DND-41 (cell line): ENCODE measurements around the gene RHOV.

Experiments
- ATAC-seq: fragments of 200-7000 bp; cut with Tn5 transposase; 3 replicates; pipeline ENCODE4 v1.9.1; 2021; ENCODE audit warnings: low read depth; ENCODE audit not compliant: insufficient read depth
- DNase-seq: peaks from one replicate; pipeline ENCODE4 v3.0.0-alpha.2; 2020
- H2AFZ ChIP-seq: 2 replicates; pipeline ENCODE4 v1.6.0; 2012; ENCODE audit warnings: low read depth, low read length
- H3K27ac ChIP-seq: 2 replicates; pipeline ENCODE4 v1.5.1; 2012; ENCODE audit warnings: low read length, inconsistent platforms
- H3K27me3 ChIP-seq: fragments of 200-600 bp; sonication (generic); 2 replicates; pipeline ENCODE4 v1.6.0; 2012; ENCODE audit warnings: low read length, mild to moderate bottlenecking, inconsistent platforms; ENCODE audit not compliant: insufficient read depth, poor library complexity
- H3K36me3 ChIP-seq: 2 replicates; pipeline ENCODE4 v1.5.1; 2012; ENCODE audit warnings: low read length, inconsistent platforms; ENCODE audit not compliant: insufficient read depth
- H3K4me1 ChIP-seq: 2 replicates; pipeline ENCODE4 v1.5.1; 2012; ENCODE audit warnings: mild to moderate bottlenecking, low read length; ENCODE audit not compliant: insufficient read depth
- H3K4me2 ChIP-seq: 2 replicates; pipeline ENCODE4 v1.6.0; 2012; ENCODE audit warnings: mild to moderate bottlenecking, moderate library complexity, low read length, inconsistent platforms; ENCODE audit not compliant: insufficient read depth
- H3K4me3 ChIP-seq, 2 experiments: fragments of 200-600 bp in 1 of 2; shearing (Covaris generic) in 1 of 2; 2 replicates each; pipeline ENCODE4 v1.5.1; 2012 to 2016; ENCODE audit warnings: inconsistent platforms in 2 of 2, low read length in 2 of 2, mild to moderate bottlenecking in 2 of 2, low read depth in 1 of 2, moderate library complexity in 1 of 2
- H3K79me2 ChIP-seq: 2 replicates; pipeline ENCODE4 v1.6.0; 2012; ENCODE audit warnings: low read length, inconsistent platforms; ENCODE audit not compliant: insufficient read depth
- H3K9ac ChIP-seq: 2 replicates; pipeline ENCODE4 v1.6.0; 2012; ENCODE audit warnings: low read depth, mild to moderate bottlenecking, inconsistent platforms, low read length, moderate library complexity
- H3K9me3 ChIP-seq: 2 replicates; pipeline ENCODE4 v1.5.1; 2012; ENCODE audit warnings: low read length, moderate library complexity, mild to moderate bottlenecking, inconsistent platforms; ENCODE audit not compliant: insufficient read depth, severe bottlenecking
- H4K20me1 ChIP-seq: 2 replicates; pipeline ENCODE4 v1.6.0; 2012; ENCODE audit warnings: low read length; ENCODE audit not compliant: insufficient read depth
- CTCF ChIP-seq: IDR thresholded peaks from 2 replicates; pipeline ENCODE4 v1.5.1; 2012; ENCODE audit warnings: borderline replicate concordance, low read length, moderate library complexity, mild to moderate bottlenecking; ENCODE audit not compliant: poor library complexity, severe bottlenecking; ENCODE audit errors: extremely low read depth
- EZH2 ChIP-seq: IDR thresholded peaks from 3 replicates; pipeline ENCODE4 v1.6.1; 2012; ENCODE audit warnings: borderline replicate concordance, low read depth, mild to moderate bottlenecking, moderate library complexity, low read length, inconsistent platforms; ENCODE audit not compliant: severe bottlenecking

RHOV gene

GRCh38 chr15:40891810-40892446 is 17.9 kb upstream of the RHOV start:
- peak; percentile 22 for DNase-seq
- TF ChIP-seq CTCF (peak; percentile 54), EZH2 (no peak)
- Histone ChIP-seq H3K27me3 (no peaks in the 10 kb centered on the region), H3K4me1 (peaks cover 23% of the 10 kb centered on the region), H3K36me3 (peaks cover 8% of the 10 kb centered on the region), H3K9me3 (no peaks in the 10 kb centered on the region), H3K9ac (no peak overlapping the region), H3K4me2 (no peak overlapping the region), H3K27ac (no peak overlapping the region), H2AFZ (no peak overlapping the region), H3K4me3 (no peak overlapping the region), H3K79me2 (peaks cover 19% of the 10 kb centered on the region), H4K20me1 (peaks cover 6% of the 10 kb centered on the region)
- no peak for ATAC-seq

GRCh38 chr15:40891138-40891537 is 17.1 kb upstream of the RHOV start:
- DNase-seq (no peak), ATAC-seq (no peak)
- H3K27ac ChIP-seq: no peak overlapping the region
- H3K36me3 ChIP-seq: peaks cover 7% of the 10 kb centered on the region
- no peak overlapping the region for H2AFZ ChIP-seq
- no peaks in the 10 kb centered on the region for H3K9me3 ChIP-seq
- no peak overlapping the region for H3K9ac ChIP-seq
- no peak for TF ChIP-seq EZH2
- no peak for TF ChIP-seq CTCF
- no peaks in the 10 kb centered on the region for H3K27me3 ChIP-seq
- no peak overlapping the region for H3K4me2 ChIP-seq
- peaks cover 18% of the 10 kb centered on the region for H3K79me2 ChIP-seq
- H3K4me3 ChIP-seq: no peak overlapping the region
- H4K20me1 ChIP-seq: peaks cover 6% of the 10 kb centered on the region
- H3K4me1 ChIP-seq: peaks cover 22% of the 10 kb centered on the region

- no peaks in the 10 kb centered on the region for H3K36me3 ChIP-seq
- no peak overlapping the region for H3K4me3 ChIP-seq
- H3K9ac ChIP-seq: no peak overlapping the region
- H4K20me1 ChIP-seq: no peaks in the 10 kb centered on the region
- peaks cover 9% of the 10 kb centered on the region for H3K4me1 ChIP-seq
- no peaks in the 10 kb centered on the region for H3K9me3 ChIP-seq
- no peak overlapping the region for H3K4me2 ChIP-seq
- no peak for ATAC-seq
- no peak overlapping the region for H3K27ac ChIP-seq
- TF ChIP-seq EZH2: no peak
- no peak for TF ChIP-seq CTCF
- no peak overlapping the region for H2AFZ ChIP-seq
- no peak for DNase-seq
- no peaks in the 10 kb centered on the region for H3K79me2 ChIP-seq
- H3K27me3 ChIP-seq: no peaks in the 10 kb centered on the region
These were observed 15.1 kb upstream of the RHOV start for GRCh38 chr15:40889112-40889511.
